GM08714 (cell line): Measurements from ENCODE around the gene RXRB.

Source experiments
- H3K4me3 ChIP-seq: fragments of 200-500 bp; sonication (Bioruptor generic); 2 replicates; pipeline ENCODE4 v1.5.1; 2014; ENCODE audit warnings: mild to moderate bottlenecking, low read length, inconsistent platforms
- ZNF274 ChIP-seq: IDR thresholded peaks from 2 replicates; pipeline ENCODE4 v1.6.1; 2012; ENCODE audit warnings: mild to moderate bottlenecking, low read depth, low read length

RXRB gene

DNA sequence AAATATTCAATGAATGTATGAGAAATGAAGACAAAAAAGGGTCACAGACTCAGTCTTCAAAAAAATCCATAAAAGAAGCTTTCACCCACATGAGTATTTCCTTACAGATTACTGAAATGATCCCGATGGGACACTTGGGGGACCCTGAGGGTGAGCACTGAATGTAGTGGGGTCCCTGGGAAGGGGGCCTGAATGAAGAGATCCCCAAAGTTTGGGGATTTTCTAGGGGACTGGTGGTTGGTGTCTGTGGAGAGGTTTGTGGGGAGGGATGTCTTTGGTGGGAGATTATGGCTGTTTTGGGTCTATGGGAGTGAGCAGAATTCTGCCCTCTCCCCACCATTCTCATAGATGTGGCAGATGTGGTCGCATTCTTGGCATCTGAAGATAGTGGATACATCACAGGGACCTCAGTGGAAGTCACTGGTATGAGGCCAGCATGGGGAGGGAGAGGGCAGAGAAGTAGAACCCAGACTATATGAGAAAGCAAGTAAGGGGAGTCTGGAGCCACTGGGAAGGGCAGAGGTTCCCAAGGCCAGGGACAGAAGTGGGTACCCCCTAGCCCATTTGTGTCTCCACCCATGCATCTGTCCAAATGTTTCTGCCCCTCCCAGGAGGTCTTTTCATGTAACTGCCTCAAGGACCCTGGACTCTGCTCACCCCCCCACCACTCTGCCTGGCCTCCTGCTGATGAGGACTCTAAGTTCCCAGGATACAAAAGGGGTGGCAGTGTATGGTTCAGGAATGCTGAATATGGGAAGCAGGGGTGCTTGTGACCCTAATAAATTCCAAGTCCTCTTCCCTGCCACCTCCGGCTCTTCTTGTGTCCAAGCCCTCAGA is 5.8 kb upstream of the RXRB start:
- H3K4me3 ChIP-seq = no peak overlapping the region
- TF ChIP-seq ZNF274 = no peak

DNA sequence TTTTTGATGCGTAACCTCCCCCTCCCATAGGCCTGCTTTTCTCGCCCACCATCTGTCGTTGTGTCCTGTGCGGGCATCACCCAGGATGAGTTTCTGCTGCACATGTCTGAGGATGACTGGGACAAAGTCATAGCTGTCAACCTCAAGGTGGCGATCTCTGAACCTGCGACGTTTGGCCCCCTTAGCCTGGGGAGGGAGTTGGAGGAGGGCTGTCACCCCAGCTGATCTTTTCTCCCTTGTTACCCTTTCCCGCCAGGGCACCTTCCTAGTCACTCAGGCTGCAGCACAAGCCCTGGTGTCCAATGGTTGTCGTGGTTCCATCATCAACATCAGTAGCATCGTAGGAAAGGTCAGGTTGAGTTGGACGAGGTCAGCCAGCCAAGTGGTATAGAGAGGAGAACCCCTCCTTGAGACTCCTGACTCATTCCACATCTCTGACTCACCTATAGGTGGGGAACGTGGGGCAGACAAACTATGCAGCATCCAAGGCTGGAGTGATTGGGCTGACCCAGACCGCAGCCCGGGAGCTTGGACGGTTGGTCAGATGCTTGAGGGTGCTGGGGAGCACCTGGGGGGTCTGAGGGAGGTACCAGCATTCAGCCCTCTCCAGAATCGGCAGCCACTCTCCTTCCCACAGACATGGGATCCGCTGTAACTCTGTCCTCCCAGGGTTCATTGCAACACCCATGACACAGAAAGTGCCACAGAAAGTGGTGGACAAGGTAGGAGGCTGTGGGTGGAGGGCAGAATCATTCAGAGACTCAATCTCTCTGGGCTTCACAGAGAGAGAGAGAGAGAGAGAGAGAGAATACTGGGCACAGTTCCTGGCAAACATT is 4.9 kb upstream of the RXRB start:
- no peak for TF ChIP-seq ZNF274
- peak overlapping the region; percentile 89; the same call in 1 of the 2 replicates for H3K4me3 ChIP-seq

- peak within 1 kb of the TSS; percentile 89 for H3K4me3 ChIP-seq
- no peak for TF ChIP-seq ZNF274
Measured at GRCh38 chr6:33204415-33205190, 4.1 kb upstream of the RXRB start, which contains the start of gene HSD17B8. Gene HSD17B8, plus strand, starts transcription at chr6:33204655. Its CDS starts 14 bp downstream, at chr6:33204669.

DNA sequence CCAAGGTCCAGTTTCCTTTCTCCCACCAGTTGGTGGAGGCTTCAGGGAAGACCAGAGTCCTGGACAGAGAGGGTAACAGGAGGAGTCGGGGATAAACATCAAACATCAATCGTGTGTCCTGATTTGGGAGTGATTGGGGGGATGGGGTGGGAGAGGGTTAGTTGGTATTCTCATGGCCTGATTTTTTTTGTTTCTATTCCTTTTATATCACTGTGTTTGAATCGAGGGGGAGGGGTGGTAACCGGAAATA is 3.6 kb upstream of the RXRB start:
- no peak overlapping the region; the same call in 1 of the 2 replicates for H3K4me3 ChIP-seq
- no peak for TF ChIP-seq ZNF274

GRCh38 chr6:33203443-33204164 is 3.1 kb upstream of the RXRB start:
- no peak for TF ChIP-seq ZNF274
- no peak overlapping the region; the same call in 1 of the 2 replicates for H3K4me3 ChIP-seq

GRCh38 chr6:33202799-33203198 is 2.3 kb upstream of the RXRB start:
- H3K4me3 ChIP-seq = no peak overlapping the region
- TF ChIP-seq ZNF274 = no peak

DNA sequence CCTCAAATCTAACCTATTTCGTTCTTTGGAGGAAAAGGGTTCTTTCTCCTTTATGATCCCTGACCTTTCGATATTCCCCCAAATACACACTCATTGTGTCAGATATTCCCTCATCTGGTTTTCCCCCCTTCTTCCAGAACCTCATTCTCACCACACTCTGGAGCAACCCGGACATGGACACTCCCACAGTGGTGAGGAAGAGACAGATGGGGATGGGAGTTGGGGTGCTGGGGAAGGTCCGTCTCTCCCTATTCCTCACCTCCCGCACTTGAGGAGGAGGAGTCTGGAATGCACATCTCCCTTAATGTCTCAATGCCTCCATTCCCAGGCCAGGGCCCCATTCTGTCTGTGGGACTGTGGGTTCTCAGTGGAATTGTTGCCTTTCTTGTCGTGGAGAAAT is 1.5 kb upstream of the RXRB start:
- no peak for TF ChIP-seq ZNF274
- peak overlapping the region; percentile 91 for H3K4me3 ChIP-seq

- H3K4me3 ChIP-seq = peak overlapping the region; percentile 91
- no peak for TF ChIP-seq ZNF274
Measured at GRCh38 chr6:33201147-33201545, 681 bp upstream of the RXRB start.

- no peak for TF ChIP-seq ZNF274
Measured at GRCh38 chr6:33199687-33200218, 712 bp downstream of the RXRB start.

GRCh38 chr6:33198853-33199436 is 1.5 kb downstream of the RXRB start:
- H3K4me3 ChIP-seq = peak overlapping the region; percentile 91; the same call in 1 of the 2 replicates
- no peak for TF ChIP-seq ZNF274

More at GRCh38 chr6:33199687-33200218, 712 bp downstream of the RXRB start:
- peak overlapping the region; percentile 91 for H3K4me3 ChIP-seq

GRCh38 chr6:33198159-33198852 is 2.2 kb downstream of the RXRB start:
- TF ChIP-seq ZNF274 = no peak
- no peak overlapping the region for H3K4me3 ChIP-seq

DNA sequence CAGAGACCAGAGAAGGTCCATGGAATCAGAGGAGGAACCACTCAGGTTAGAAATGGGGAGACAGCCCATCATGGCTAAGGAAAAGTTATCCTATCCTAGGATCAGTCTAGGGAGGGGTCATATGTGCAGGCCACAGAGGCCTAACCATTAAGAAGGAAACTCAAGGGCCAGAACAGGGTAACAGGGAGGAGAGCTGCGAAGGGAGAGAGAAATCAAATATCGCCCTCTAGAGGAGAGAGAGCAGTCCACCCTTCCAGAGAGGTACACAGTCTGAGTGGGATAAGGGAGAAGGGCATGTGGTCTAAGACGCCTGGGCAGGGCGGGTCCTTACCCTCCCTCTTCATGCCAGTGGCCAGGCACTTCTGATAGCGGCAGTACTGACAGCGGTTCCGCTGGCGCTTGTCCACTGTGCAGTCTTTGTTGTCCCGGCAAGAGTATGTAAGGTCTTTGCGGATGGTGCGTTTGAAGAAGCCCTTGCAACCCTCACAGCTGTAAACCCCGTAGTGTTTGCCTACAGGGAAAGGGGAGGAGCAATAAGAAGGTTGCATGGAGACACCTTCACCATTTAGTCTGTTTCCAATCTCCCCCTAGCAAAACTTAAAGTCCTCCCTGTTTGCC is 2.9 kb downstream of the RXRB start:
- no peak for TF ChIP-seq ZNF274
- no peak overlapping the region for H3K4me3 ChIP-seq
